HG02678 (cell line): ENCODE data around the gene TPT1.
A peak's percentile ranks its signal among the peaks of the same experiment; 100 is the strongest.

Experiments
- ATAC-seq: cut with Tn5 transposase; IDR thresholded peaks from one replicate; pipeline ENCODE4 v1.9.1; 2021; ENCODE audit warnings: mild to moderate bottlenecking, moderate library complexity; ENCODE audit not compliant: unreplicated experiment

Gene TPT1

GRCh38 chr13:45335397-45336024, 5.5 kb downstream of the TPT1 start:
- ATAC-seq = no peak

DNA sequence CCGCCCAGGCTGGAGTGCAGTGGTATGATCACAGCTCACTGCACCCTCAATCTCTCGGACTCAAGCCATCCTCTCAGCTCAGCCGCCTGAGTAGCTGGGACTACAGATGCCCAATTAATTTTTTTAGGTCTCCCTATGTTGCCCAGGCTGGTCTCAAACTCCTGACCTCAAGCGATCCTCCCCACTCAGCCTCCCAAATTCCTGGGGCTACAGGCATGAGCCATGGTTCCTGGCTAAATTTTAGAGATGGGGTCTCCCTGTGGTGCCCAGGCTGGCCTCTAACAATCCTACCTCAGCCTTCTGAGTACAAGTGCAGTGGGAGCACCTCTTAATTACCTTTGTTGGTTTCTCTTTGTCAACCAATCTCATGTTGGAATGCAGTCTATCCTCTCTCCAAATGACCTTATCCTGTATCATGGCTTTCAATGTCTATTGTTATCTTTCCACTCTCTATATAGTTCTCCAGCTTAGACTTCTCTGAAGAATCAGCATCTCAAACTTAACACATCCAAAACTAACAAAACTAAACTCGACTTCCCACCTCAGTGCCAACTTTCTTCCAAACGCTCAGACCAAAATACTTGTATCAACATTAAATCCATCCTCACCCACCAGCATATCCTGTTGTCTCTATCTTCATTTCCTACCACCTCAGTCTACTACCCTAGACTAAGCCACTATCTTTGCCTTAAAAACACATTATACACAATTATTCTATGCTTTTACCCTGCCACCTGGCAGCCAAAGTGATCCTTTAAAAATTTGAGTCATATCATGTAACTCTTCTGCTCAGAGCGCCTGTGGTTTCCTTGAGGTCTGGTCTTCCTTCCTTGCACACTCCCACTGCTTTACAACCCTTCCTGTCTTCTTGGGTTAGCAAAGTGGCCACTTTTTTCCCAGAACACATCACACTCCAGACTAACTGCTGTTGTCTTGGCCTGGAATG, 6.7 kb downstream of the TPT1 start:
- no peak for ATAC-seq

DNA sequence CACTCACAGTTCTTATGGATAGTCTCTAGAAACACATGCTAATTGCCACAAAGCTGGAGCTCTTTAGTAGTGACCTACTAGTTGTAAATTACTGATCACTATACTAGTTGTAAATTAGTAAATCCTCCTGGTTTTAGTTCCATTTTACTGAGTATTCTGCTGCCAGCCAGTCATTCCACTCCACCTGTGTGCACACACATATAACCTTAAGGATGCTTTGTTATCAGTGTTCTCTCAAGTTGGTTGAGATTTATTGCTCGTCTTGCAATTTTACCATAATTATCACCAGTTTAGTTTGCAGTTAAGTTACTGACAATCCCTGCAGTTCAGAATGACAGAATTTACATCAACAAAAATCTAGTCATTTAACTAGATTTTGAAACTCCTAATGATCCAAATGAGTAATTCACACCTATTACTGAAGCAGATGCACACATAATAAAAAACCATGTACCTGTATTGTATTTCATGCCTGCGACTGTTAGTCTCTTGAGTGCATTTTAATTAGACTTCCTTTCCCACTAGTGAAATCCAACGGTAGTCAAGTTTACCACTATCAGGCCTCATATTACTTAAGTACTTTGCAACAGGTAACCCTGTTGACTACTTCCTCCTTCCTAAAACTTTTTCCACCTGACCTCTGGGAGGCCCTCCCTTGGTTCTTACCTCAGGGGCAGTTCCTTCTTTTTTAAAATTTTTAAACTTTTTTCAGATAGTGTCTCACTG, 7.6 kb downstream of the TPT1 start:
- ATAC-seq = no peak

DNA sequence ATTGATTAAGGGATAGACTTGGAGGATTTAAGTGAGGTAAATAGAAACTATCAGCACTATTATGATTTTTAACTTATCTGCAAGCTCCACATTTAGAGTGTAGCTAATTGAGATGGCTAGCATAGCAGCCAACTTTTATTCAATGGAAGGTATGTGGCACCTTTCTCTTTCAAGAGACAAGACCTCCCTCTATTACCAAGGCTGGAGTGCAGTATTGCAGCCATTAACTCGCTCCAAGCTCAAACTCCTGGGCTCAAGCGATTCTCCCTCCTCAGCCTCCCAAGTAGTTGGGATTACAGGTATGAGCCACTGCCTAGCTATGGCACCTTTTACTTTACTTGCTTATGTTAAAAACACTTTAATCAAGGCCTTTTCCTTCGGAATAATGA, 8.2 kb downstream of the TPT1 start:
- no peak for ATAC-seq

DNA sequence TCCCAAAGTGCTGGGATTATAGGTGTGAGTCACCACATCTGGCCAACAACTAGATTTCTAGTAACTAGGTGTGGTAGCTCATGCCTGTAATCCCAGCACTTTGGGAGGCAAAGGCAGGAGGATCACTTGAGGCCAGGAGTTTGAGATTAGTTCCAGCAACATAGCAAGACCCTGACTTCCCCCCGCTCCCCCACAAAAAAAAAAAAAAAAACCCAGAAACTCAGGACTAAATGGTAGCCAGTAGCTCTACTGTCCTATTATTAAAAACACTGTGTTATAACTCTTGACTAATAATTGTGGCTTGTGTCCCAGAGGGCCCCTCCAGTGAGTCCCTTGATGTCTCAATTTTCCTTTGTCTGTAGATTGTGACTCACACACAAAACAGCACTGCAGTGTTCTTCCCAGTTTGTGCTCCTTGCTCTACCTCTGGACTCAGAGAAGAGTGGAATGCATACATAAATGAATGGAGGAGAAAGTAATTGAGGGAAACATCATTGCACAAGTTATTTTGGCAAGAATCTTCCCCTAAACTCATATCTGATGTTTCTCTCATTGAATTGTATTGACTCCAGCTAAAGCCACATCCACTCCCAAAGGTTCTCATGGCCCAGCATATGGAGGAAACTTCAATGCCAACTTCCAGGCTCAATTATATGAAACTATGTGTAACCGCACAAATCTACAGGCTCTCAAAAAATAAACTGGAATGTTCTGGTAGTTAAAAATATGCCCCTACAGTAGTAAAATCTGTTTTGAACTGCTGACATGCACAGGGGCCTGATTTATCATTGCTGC, 8.8 kb downstream of the TPT1 start:
- ATAC-seq = no peak

DNA sequence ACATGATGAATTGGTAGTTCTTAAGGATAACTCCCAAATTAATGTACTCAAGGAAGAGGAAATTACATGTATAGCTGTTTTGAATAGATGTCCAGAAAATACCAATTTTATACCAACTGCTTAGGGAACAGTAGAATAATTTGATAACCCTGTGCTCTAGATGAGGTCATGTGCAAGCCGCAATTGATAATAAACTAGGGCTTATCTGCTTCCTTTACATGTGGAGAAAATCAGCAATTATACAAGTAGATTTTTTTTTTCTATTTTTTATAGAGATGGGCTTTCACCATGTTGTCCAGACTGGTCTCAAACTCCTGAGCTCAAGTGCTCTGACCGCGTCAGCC, 9.3 kb downstream of the TPT1 start:
- no peak for ATAC-seq

GRCh38 chr13:45331123-45331619, 9.8 kb downstream of the TPT1 start:
- no peak for ATAC-seq

DNA sequence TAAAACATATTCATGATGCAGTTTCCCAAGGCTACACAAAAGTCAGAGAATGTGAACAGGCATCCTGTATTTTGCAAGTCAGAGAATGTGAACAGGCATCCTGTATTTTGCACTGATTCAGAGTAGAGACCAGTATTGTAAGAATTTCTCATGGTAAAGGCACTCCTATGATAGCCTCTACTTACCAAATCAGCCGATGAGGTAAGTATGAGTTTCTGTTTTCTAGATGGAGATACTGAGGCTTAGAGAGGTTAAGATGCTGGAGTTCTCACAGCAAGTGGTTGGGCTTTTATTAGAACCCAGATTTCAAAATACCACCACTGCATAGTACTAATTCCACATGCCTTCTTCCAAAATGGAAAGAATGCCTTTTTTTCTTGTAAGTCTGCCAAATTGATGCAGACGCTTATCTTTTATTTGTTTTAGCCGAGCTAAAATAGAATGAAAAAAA, 12.3 kb downstream of the TPT1 start:
- ATAC-seq = no peak

- no peak for ATAC-seq
Measured at GRCh38 chr13:45327253-45327955, 13.6 kb downstream of the TPT1 start.

DNA sequence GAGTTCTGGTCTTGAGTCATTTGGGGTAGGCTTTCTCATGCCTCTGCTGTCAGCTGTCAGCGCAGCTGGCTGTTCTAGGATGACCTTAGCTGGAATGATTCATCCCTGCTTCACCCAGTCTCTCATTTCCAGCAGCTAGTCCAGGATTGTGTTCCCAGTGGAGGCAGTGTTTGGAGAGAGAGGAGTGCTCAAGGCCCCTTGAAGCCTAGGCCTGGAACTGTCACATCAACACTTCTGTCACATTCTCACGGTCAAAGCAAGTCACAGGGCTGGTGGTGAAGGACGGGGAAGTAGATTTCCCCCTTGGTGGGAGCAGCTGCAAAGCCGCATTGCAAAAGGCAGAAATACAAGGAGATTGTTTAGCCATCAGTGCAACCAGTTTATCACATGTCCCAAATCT, 15.2 kb downstream of the TPT1 start:
- ATAC-seq = no peak

DNA sequence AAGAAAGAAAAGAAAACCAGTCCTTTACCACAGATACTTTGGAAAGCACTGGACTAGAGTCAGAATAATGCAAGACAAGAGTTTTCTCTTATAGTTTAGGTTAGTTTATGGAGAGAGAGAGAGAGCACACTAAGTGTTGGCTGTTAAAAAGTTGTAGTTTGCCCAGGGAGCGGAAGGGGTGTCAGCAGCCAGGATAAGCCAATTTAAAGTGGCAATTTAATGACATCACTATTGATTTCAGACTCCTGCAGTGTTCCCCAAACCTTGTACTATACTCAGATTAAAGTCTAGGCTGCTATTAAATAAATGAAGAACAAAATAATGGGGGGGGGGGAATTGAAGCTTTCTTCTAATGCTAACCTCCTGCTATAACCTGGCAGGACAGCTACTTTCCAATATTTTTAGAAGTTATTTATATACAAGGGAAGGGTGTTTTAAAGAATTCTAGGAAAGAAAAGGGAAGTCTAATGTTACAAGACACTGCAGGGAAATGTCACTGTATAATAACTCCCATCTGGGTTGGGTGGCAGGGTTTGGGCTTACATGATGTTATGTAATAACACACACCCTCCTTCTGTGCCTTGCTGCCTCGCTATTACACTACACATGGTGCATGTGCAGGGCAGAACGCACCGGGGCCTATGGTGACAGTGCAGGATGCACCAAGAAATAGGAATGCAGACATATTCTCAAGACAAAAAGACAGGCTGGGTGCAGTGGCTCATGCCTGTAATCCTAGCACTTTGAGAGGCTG, 19.9 kb downstream of the TPT1 start:
- no peak for ATAC-seq

DNA sequence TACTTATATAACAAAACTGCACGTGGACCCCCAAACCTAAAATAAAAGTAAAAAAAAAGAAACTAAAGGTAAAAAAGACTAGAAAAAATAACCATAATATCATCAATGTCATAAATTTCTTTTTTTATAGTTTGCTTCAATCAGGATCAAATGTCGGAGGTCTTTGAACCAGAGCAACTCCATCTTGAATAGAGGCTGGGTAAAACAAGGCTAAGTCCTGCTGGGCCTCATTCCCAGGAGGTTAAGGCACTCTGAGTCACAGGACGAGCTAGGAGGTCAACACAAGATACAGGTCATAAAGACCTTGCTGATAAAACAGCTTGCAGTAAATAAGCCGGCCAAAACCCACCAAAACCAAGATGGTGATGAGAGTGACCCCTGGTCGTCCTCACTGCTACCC, 24.0 kb downstream of the TPT1 start:
- ATAC-seq = no peak

GRCh38 chr13:45316338-45316737, 24.6 kb downstream of the TPT1 start:
- ATAC-seq = peak; percentile 43

- ATAC-seq = no peak
Measured at GRCh38 chr13:45315520-45316167, 25.3 kb downstream of the TPT1 start.

DNA sequence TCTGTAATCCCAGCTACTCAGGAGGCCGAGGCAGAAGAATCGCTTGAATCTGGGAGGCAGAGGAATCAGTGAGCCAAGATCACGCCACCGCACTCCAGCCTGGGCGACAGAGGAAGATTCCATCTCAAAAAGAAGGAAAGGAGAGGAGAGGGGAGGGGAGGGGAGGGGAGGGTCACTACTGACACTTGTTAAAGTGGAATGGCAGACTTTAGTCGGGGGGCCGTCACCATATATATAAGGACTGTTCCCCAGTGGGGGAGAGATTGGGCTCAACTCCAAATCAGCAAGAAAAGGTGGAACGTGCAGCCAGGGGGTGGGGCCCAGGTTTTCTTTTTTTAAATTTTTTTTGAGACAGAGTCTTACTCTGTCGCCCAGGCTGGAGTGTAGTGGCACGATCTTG, 26.2 kb downstream of the TPT1 start:
- ATAC-seq = no peak

DNA sequence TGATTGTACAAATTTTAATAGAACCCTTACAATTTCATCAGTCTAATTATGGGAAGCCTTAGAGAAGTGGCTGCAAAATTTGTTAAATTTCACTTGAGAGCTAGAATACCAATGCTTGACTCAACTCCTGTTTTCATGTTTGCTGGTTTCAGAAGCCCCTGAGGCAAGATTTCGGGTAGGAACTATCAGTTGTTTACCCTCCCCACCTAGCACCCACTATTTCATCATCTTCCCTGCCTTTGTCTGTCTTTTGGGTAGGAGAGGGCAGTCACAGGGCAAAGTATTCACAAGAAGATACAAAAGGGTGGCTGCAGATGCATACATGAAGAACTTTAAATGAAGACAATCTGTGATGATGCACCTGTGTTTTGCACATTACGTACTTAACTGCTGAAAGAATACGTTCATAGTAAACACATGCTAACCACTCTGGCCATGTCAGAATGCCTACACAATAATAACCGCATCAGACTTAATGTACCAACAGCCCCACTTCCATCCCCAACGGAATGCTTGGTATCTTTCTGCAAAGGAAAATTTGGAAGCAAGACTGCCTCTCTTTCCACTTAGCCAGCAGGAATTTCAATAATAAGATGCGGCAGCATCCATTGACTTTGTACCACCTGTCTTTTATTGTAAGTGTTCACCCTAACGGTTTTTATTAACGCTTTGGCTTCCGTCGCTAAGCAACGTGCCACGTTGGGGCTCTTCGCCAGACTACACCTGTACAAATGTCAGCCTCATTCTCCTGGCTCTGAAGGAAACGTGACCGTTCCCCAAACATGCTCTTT, 30.4 kb downstream of the TPT1 start:
- peak; percentile 11 for ATAC-seq

DNA sequence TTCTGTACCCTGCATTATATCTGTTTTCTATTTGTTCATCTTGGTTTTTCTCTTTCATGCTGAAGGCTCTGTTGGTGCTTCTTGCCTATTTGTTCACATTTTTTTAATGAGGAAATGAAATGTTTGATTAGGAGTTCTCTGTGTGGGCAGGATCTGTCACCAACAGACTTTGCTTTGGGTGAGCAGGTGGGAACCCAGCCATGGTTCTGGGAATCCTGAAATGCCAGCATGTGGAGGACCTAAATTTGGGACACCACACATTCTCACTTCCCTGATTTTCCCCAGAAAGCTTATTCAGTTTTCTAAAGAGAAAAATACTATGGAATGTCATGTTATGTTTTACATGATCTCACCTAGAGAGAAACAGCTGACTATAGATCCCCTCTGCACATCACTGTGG, 34.0 kb downstream of the TPT1 start:
- no peak for ATAC-seq

GRCh38 chr13:45305079-45305478, 35.9 kb downstream of the TPT1 start:
- no peak for ATAC-seq
